Omental fat pad (tissue), 4 donors: ENCODE results near the gene KRT10. TPM values are rescaled to one million over a fixed set of nuclear protein-coding genes. Genes with fewer than 3 reads are reported as not detected.

Experiments used
- ATAC-seq: fragments of 150-250 bp; one replicate; pipeline ENCODE4 v1.9.1; 2016; ENCODE audit warnings: mild to moderate bottlenecking, moderate library complexity; ENCODE audit not compliant: low FRiP score
- DNase-seq: peaks from one replicate; pipeline ENCODE4 v3.0.0-alpha.2; 2019; ENCODE audit warnings: low spot score
- total RNA-seq, 4 donors: library from RNA; depleted of rRNA; stranded (reverse); fragments of >200 nt; gene quantifications; one replicate each; pipeline ENCODE4 v1.1.0, GENCODE V29; 2016
- TF ChIP-seq, protein P1 (sequence below), 3 donors: fragments of 450-650 bp; IDR thresholded peaks; one replicate each; pipeline ENCODE4 v1.5.1; 2016 to 2017; ENCODE audit warnings: antibody characterized with exemption in 3 of 3, mild to moderate bottlenecking in 3 of 3, moderate library complexity in 2 of 3

Gene KRT10
- total RNA-seq, 4 donors from 2014 or later, result 4.4 to 17.5 (median 10.8) TPM

- TF ChIP-seq, protein P1, sequence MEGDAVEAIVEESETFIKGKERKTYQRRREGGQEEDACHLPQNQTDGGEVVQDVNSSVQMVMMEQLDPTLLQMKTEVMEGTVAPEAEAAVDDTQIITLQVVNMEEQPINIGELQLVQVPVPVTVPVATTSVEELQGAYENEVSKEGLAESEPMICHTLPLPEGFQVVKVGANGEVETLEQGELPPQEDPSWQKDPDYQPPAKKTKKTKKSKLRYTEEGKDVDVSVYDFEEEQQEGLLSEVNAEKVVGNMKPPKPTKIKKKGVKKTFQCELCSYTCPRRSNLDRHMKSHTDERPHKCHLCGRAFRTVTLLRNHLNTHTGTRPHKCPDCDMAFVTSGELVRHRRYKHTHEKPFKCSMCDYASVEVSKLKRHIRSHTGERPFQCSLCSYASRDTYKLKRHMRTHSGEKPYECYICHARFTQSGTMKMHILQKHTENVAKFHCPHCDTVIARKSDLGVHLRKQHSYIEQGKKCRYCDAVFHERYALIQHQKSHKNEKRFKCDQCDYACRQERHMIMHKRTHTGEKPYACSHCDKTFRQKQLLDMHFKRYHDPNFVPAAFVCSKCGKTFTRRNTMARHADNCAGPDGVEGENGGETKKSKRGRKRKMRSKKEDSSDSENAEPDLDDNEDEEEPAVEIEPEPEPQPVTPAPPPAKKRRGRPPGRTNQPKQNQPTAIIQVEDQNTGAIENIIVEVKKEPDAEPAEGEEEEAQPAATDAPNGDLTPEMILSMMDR (IDR thresholded peaks at IDR 0.05), result no peak
- ATAC-seq (no peak), DNase-seq (no peak)
Observed at GRCh38 chr17:40795019-40795667, 27.3 kb downstream of the KRT10 start.

- no peak for ATAC-seq
- DNase-seq, result no peak
- TF ChIP-seq, protein P1 (IDR thresholded peaks at IDR 0.05), result no peak
Observed at GRCh38 chr17:40794466-40794865, 27.9 kb downstream of the KRT10 start.

DNA sequence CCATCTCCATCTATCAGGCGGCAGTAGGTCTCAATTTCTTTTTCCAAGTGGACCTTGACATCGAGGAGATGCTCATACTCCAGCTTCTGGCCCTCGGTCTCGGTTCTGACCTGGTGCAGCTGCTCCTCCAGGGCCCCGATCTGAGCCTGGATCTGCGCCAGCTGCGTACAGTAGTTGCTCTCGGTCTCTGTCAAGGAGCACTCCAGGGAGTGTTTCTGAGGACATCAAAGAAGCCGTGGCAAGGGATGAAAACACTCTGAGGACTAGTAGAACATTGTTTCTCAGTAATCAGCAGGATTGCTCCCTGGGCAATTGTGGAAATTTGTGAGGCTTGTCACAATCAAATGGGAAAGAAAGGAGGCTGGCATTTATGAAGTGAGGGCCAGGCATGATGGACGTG is 28.6 kb downstream of the KRT10 start:
- ATAC-seq (no peak), DNase-seq (no peak)
- TF ChIP-seq, protein P1 (IDR thresholded peaks at IDR 0.05), result no peak

GRCh38 chr17:40791787-40792436 is 30.5 kb downstream of the KRT10 start:
- DNase-seq (no peak), ATAC-seq (no peak)
- TF ChIP-seq, protein P1 (IDR thresholded peaks at IDR 0.05), result no peak

GRCh38 chr17:40791111-40791510 is 31.3 kb downstream of the KRT10 start:
- no peak for DNase-seq

GRCh38 chr17:40782450-40782849 is 40.0 kb downstream of the KRT10 start, which contains the start of gene KRT27:
KRT27 (minus strand) TSS chr17:40782550; CDS start chr17:40782493, 57 bp downstream.
- ATAC-seq (no peak), DNase-seq (no peak)
- TF ChIP-seq, protein P1 (IDR thresholded peaks at IDR 0.05), result no peak

More at GRCh38 chr17:40791111-40791510, 31.3 kb downstream of the KRT10 start:
- ATAC-seq, result no peak
- TF ChIP-seq, protein P1 (IDR thresholded peaks at IDR 0.05), result no peak
